Measurements from ENCODE around the gene NMBR.
"Not testable (repeated sequence)": the region's sequence is repeated elsewhere in the genome, so short reads cannot be mapped to it uniquely, and the experiment has no call there.

NMBR gene

GRCh38 chr6:142030115-142030619 lies 116.8 kb downstream of the NMBR start:
- H3K36me3 Mint-ChIP-seq (ENCODE audit: low read depth): no peaks in the 10 kb centered on the region
- H3K27ac Mint-ChIP-seq: no peak overlapping the region
- H3K9me3 Mint-ChIP-seq: peaks cover 16% of the 10 kb centered on the region
- H3K4me3 Mint-ChIP-seq: no peak overlapping the region
- no peak for TF ChIP-seq CTCF (IDR thresholded peaks at IDR 0.05; ENCODE audit: unreplicated experiment in 3 of 3)
- H3K4me1 Mint-ChIP-seq: no peaks in the 10 kb centered on the region
- no peaks in the 10 kb centered on the region for H3K27me3 Mint-ChIP-seq (ENCODE audit: low read depth)

- H3K27ac Mint-ChIP-seq: no peak overlapping the region
- no peak overlapping the region for H3K4me3 Mint-ChIP-seq
- H3K36me3 Mint-ChIP-seq (ENCODE audit: low read depth): no peaks in the 10 kb centered on the region
- H3K4me1 Mint-ChIP-seq: no peaks in the 10 kb centered on the region
- H3K27me3 Mint-ChIP-seq (ENCODE audit: low read depth): no peaks in the 10 kb centered on the region
- peaks cover 13% of the 10 kb centered on the region for H3K9me3 Mint-ChIP-seq
- no peak for TF ChIP-seq CTCF (IDR thresholded peaks at IDR 0.05; ENCODE audit: unreplicated experiment in 3 of 3)
Measured at GRCh38 chr6:142028527-142028926, 118.4 kb downstream of the NMBR start.

GRCh38 chr6:142027804-142028203 lies 119.1 kb downstream of the NMBR start:
- peaks cover 13% of the 10 kb centered on the region for H3K9me3 Mint-ChIP-seq
- not testable (repeated sequence) for H3K36me3 Mint-ChIP-seq (ENCODE audit: low read depth); H3K27ac Mint-ChIP-seq; H3K4me1 Mint-ChIP-seq; H3K4me3 Mint-ChIP-seq; H3K27me3 Mint-ChIP-seq (ENCODE audit: low read depth)

GRCh38 chr6:142027074-142027473 lies 119.8 kb downstream of the NMBR start:
- no peak for TF ChIP-seq CTCF (IDR thresholded peaks at IDR 0.05; ENCODE audit: unreplicated experiment in 3 of 3)
- Mint-ChIP-seq H3K4me3 (no peak overlapping the region), H3K4me1 (no peaks in the 10 kb centered on the region), H3K36me3 (ENCODE audit: low read depth) (no peaks in the 10 kb centered on the region), H3K9me3 (peaks cover 13% of the 10 kb centered on the region), H3K27me3 (ENCODE audit: low read depth) (no peaks in the 10 kb centered on the region), H3K27ac (no peak overlapping the region)

GRCh38 chr6:142026471-142026870 lies 120.5 kb downstream of the NMBR start:
- H3K27me3 Mint-ChIP-seq (ENCODE audit: low read depth): no peaks in the 10 kb centered on the region
- H3K4me3 Mint-ChIP-seq: no peak overlapping the region
- peaks cover 13% of the 10 kb centered on the region for H3K9me3 Mint-ChIP-seq
- H3K27ac Mint-ChIP-seq: no peak overlapping the region
- no peaks in the 10 kb centered on the region for H3K36me3 Mint-ChIP-seq (ENCODE audit: low read depth)
- no peaks in the 10 kb centered on the region for H3K4me1 Mint-ChIP-seq
- no peak for TF ChIP-seq CTCF (IDR thresholded peaks at IDR 0.05; ENCODE audit: unreplicated experiment in 3 of 3)
